Urothelium cell line (cell line): Measurements from ENCODE around the gene DMXL1.

Experiments
- DNase-seq: peaks from one replicate; pipeline ENCODE4 v3.0.0; 2011; ENCODE audit warnings: low spot score, mixed read lengths
- FAIRE-seq: peaks from 2 replicates; lab custom pipeline; 2011; peaks lifted over from hg19 to GRCh38; lab: Jason Lieb, UNC

DMXL1 gene

GRCh38 chr5:119070828-119071560, at the start of gene DMXL1:
Gene DMXL1, plus strand, starts transcription at chr5:119071087. Its CDS starts 483 bp downstream, at chr5:119071570.
- FAIRE-seq = no peak

GRCh38 chr5:119021149-119021732, 49.6 kb upstream of the DMXL1 start:
- FAIRE-seq = no peak
- DNase-seq = no peak

More at GRCh38 chr5:119070828-119071560, at the start of gene DMXL1:
- DNase-seq = peak; percentile 93

- FAIRE-seq (no peak), DNase-seq (peak; percentile 18)
Measured at GRCh38 chr5:119022017-119022745, 48.7 kb upstream of the DMXL1 start.

GRCh38 chr5:119022773-119023172, 48.1 kb upstream of the DMXL1 start:
- DNase-seq (no peak), FAIRE-seq (no peak)

- FAIRE-seq (no peak), DNase-seq (no peak)
Measured at GRCh38 chr5:119028575-119028974, 42.3 kb upstream of the DMXL1 start.

GRCh38 chr5:119031011-119031886, 39.6 kb upstream of the DMXL1 start:
- DNase-seq (no peak), FAIRE-seq (no peak)

- DNase-seq (peak; percentile 29), FAIRE-seq (no peak)
Measured at GRCh38 chr5:119031905-119032304, 39.0 kb upstream of the DMXL1 start.

GRCh38 chr5:119032656-119033055, 38.2 kb upstream of the DMXL1 start:
- FAIRE-seq (peak; percentile 35), DNase-seq (no peak)

- DNase-seq = no peak
- FAIRE-seq = no peak
Measured at GRCh38 chr5:119033135-119033534, 37.8 kb upstream of the DMXL1 start.

- no peak for FAIRE-seq
- peak; percentile 63 for DNase-seq
Measured at GRCh38 chr5:119036101-119036762, 34.7 kb upstream of the DMXL1 start.

- FAIRE-seq = no peak
- no peak for DNase-seq
Measured at GRCh38 chr5:119037496-119038215, 33.2 kb upstream of the DMXL1 start.

GRCh38 chr5:119048246-119048645, 22.6 kb upstream of the DMXL1 start:
- FAIRE-seq (no peak), DNase-seq (no peak)

GRCh38 chr5:119049824-119050449, 20.9 kb upstream of the DMXL1 start:
- FAIRE-seq = no peak
- peak; percentile 18 for DNase-seq

GRCh38 chr5:119054101-119054500, 16.8 kb upstream of the DMXL1 start:
- DNase-seq (no peak), FAIRE-seq (no peak)

GRCh38 chr5:119055294-119055693, 15.6 kb upstream of the DMXL1 start:
- DNase-seq (no peak), FAIRE-seq (no peak)

- no peak for FAIRE-seq
Measured at GRCh38 chr5:119058979-119059529, 11.8 kb upstream of the DMXL1 start.

GRCh38 chr5:119059740-119060255, 11.1 kb upstream of the DMXL1 start:
- FAIRE-seq = no peak

More at GRCh38 chr5:119058979-119059529, 11.8 kb upstream of the DMXL1 start:
- DNase-seq = no peak

GRCh38 chr5:119063579-119064379, 7.1 kb upstream of the DMXL1 start:
- FAIRE-seq (no peak), DNase-seq (no peak)

More at GRCh38 chr5:119059740-119060255, 11.1 kb upstream of the DMXL1 start:
- DNase-seq = no peak
